Testis (tissue), 3 donors: Measurements from ENCODE around the gene RGS3. TPM values are rescaled to one million over a fixed set of nuclear protein-coding genes. Genes with fewer than 3 reads are reported as not detected.

ENCODE experiments used
- DNase-seq: peaks from one replicate; pipeline ENCODE4 v3.0.0-alpha.2; 2019
- H3K27ac ChIP-seq, 2 donors: fragments of 200-600 bp; sonication (generic); one replicate each; pipeline ENCODE4 v1.5.1; 2019
- H3K27me3 ChIP-seq: fragments of 200-600 bp; sonication (generic); one replicate; pipeline ENCODE4 v1.5.1; 2019
- H3K36me3 ChIP-seq: fragments of 200-600 bp; sonication (generic); one replicate; pipeline ENCODE4 v1.5.1; 2017; ENCODE audit warnings: low read depth; ENCODE audit errors: missing control alignments
- H3K4me1 ChIP-seq: fragments of 200-600 bp; sonication (generic); one replicate; pipeline ENCODE4 v1.5.1; 2019
- H3K4me3 ChIP-seq, 2 donors: fragments of 200-600 bp; sonication (generic); one replicate each; pipeline ENCODE4 v1.5.1; 2017 to 2019
- H3K9me3 ChIP-seq: fragments of 200-600 bp; sonication (generic); one replicate; pipeline ENCODE4 v1.5.1; 2017
- CTCF ChIP-seq, 3 experiments: fragments of 450-650 bp in 2 of 3; fragments of 200-600 bp in 1 of 3; sonication (generic) in 1 of 3; IDR thresholded peaks; one replicate each; pipeline ENCODE4 v1.5.1; 2016 to 2019; ENCODE audit warnings: antibody characterized with exemption in 3 of 3, mild to moderate bottlenecking in 2 of 3, moderate library complexity in 1 of 3
- POLR2A ChIP-seq: fragments of 450-650 bp; IDR thresholded peaks from one replicate; pipeline ENCODE4 v1.6.1; 2017; ENCODE audit warnings: antibody characterized with exemption, mild to moderate bottlenecking, moderate library complexity
- WGBS, 2 donors: methylation state at CpG; one replicate each; pipeline ENCODE4 v1.1.5; 2018; 5-methylcytosine and 5-hydroxymethylcytosine counted together
- intact Hi-C: fragments of 100-400 bp; cut with DNase I; formaldehyde crosslinking; loops from one replicate; pipeline ENCODE4 v1.15.1; 2023; ENCODE audit warnings: low total_unique reads
- polyA plus RNA-seq: library from polyadenylated mRNA; stranded (reverse); fragments of 350-450 nt; fragmentation: Illumina TruSeq; extraction: RNeasy Lipid Tissue Mini Kit (QIAGEN cat#74804); gene quantifications from one replicate; pipeline ENCODE4 v1.2.3, GENCODE V29; 2014; ENCODE audit warnings: low read depth, low replicate concordance; ENCODE audit not compliant: insufficient read depth
- total RNA-seq, 2 donors: library from RNA; depleted of rRNA; stranded (reverse); fragments of >200 nt; gene quantifications; one replicate each; pipeline ENCODE4 v1.2.3, GENCODE V29; 2016

RGS3 gene
- total and polyA plus RNA-seq, 3 donors from 2014 or later, result 84.8 to 125 (median 119) TPM

DNA sequence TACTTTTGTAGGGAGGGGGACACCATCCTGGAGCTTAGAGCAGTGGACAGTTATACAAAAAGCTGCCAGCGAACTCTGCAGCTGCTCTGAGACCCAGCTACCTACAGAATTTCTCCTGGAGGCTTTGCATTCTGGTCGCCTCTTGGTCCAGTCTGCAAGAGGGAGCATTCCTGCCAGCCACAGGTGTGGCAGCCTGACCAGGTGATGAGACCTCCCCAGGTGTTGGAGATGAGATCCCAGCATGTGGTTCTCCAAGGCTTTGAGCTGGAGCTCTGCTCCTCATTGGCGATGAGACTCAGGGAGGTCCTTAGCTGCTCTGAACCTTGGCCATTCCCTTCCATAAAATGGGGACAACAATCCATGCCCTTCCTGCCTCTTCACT is 69.3 kb downstream of the RGS3 start:
- no peaks in the 10 kb centered on the region for H3K36me3 ChIP-seq
- no peak overlapping the region for H3K4me3 ChIP-seq
- peaks cover 22% of the 10 kb centered on the region for H3K4me1 ChIP-seq
- H3K27ac ChIP-seq, result no peak overlapping the region
- H3K9me3 ChIP-seq, result no peaks in the 10 kb centered on the region
- intact Hi-C loops, result no loop called here
- TF ChIP-seq CTCF (IDR thresholded peaks at IDR 0.05), result no peak
- no peak for TF ChIP-seq POLR2A
- DNase-seq, result no peak
- H3K27me3 ChIP-seq, result no peaks in the 10 kb centered on the region
- 91 to 96% methylated on average over 3 of the region's 3 CpGs for WGBS, 2 donors

- WGBS, 2 donors, result 85 to 92% methylated on average over 8 of the region's 8 CpGs
Measured at GRCh38 chr9:113533335-113534225, 70.1 kb downstream of the RGS3 start.

DNA sequence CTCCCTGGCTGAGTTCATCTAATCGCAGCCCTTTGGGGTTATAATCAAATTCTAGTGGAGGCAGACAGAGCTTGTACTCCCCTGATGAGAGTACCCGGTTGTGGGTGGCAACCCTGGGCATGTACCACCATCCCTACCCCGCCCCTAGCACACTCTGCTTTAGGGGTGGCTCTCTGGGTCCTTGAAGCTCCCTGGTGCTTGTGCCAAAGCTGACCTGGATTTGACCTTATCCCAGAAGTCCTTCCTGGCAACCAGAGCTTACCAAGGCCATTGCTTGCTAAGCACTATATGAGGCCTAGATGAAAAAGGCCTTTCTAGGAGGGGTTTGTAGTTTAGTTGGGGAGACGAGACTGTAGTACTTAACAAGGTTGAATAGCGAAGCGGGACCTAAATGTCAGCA is 72.2 kb downstream of the RGS3 start:
- H3K36me3 ChIP-seq, result no peaks in the 10 kb centered on the region
- intact Hi-C loops, result no loop called here
- H3K4me1 ChIP-seq, result peaks cover 22% of the 10 kb centered on the region
- peak overlapping the region in 1 of 2 donors; percentile 69 for H3K27ac ChIP-seq
- H3K27me3 ChIP-seq, result no peaks in the 10 kb centered on the region
- DNase-seq, result no peak
- H3K4me3 ChIP-seq, result no peak overlapping the region
- TF ChIP-seq POLR2A (no peak), CTCF (IDR thresholded peaks at IDR 0.05) (no peak)
- 77 to 86% methylated on average over 6 of the region's 6 CpGs for WGBS, 2 donors
- no peaks in the 10 kb centered on the region for H3K9me3 ChIP-seq

More at GRCh38 chr9:113533335-113534225, 70.1 kb downstream of the RGS3 start:
- intact Hi-C loops, result no loop called here
- Histone ChIP-seq H3K27ac (no peak overlapping the region), H3K4me1 (peaks cover 22% of the 10 kb centered on the region), H3K36me3 (no peaks in the 10 kb centered on the region), H3K4me3 (no peak overlapping the region), H3K27me3 (no peaks in the 10 kb centered on the region), H3K9me3 (no peaks in the 10 kb centered on the region)
- no peak for DNase-seq
- TF ChIP-seq CTCF (IDR thresholded peaks at IDR 0.05) (no peak), POLR2A (no peak)

DNA sequence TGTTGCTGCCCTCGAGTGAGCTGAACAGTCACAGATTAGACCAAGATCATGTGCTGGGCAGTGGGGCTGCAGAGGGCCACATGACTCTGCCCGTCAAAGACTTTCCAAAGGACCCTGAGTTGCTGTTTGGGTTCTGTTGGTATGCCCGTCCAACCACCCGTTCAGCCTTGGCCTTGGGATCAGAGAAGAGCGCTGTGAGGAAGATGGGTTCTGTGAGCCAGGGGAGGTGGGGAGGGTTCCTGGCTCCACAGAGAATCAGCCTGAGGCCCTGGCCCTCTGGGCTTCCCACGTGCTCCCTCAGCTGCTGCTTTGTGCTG is 72.6 kb downstream of the RGS3 start:
- Histone ChIP-seq H3K27ac (peak overlapping the region in 1 of 2 donors; percentile 69), H3K27me3 (no peaks in the 10 kb centered on the region), H3K4me1 (peaks cover 22% of the 10 kb centered on the region), H3K9me3 (no peaks in the 10 kb centered on the region), H3K4me3 (no peak overlapping the region), H3K36me3 (no peaks in the 10 kb centered on the region)
- intact Hi-C loops, result no loop called here
- no peak for DNase-seq
- TF ChIP-seq POLR2A (no peak), CTCF (IDR thresholded peaks at IDR 0.05) (no peak)
- WGBS, 2 donors, result 49 to 64% methylated on average over 1 to 6 of the region's 6 CpGs
